Breast epithelium (tissue), 3 donors: ENCODE measurements around the gene MPHOSPH9.

Experiments
- CTCF ChIP-seq, 3 donors: fragments of 450-650 bp; IDR thresholded peaks; one replicate each; pipeline ENCODE4 v1.5.1; 2016 to 2017; ENCODE audit warnings: antibody characterized with exemption in 3 of 3, mild to moderate bottlenecking in 3 of 3, moderate library complexity in 3 of 3
- POLR2A ChIP-seq: fragments of 450-650 bp; IDR thresholded peaks from one replicate; pipeline ENCODE4 v1.6.1; 2016; ENCODE audit warnings: antibody characterized with exemption, mild to moderate bottlenecking, moderate library complexity
- POLR2AphosphoS5 ChIP-seq, 3 donors: sonication (generic); formaldehyde crosslinking; IDR thresholded peaks; one replicate each; pipeline ENCODE4 v1.6.1; 2017; ENCODE audit warnings: antibody characterized with exemption in 3 of 3

GRCh38 chr12:123140676-123141614, 92.0 kb downstream of the MPHOSPH9 start:
- TF ChIP-seq CTCF (IDR thresholded peaks at IDR 0.05) (no peak), POLR2AphosphoS5 (IDR thresholded peaks at IDR 0.05) (no peak), POLR2A (no peak)
